HG03575 (cell line): ENCODE measurements around the gene TNFSF11.
A peak's percentile ranks its signal among the peaks of the same experiment; 100 is the strongest.

Source experiments
- ATAC-seq: cut with Tn5 transposase; IDR thresholded peaks from one replicate; pipeline ENCODE4 v1.9.1; 2021; ENCODE audit not compliant: unreplicated experiment, insufficient number of reproducible peaks, low FRiP score; ENCODE audit errors: extremely low read depth

The TNFSF11 gene

GRCh38 chr13:42600943-42601342 lies 27.0 kb downstream of the TNFSF11 start:
- no peak for ATAC-seq

GRCh38 chr13:42602906-42603305 lies 29.0 kb downstream of the TNFSF11 start:
- ATAC-seq = peak; percentile 60

GRCh38 chr13:42603571-42603970 lies 29.6 kb downstream of the TNFSF11 start:
- no peak for ATAC-seq

GRCh38 chr13:42607546-42607945 lies 33.6 kb downstream of the TNFSF11 start:
- ATAC-seq = no peak

GRCh38 chr13:42610649-42611048 lies 36.7 kb downstream of the TNFSF11 start:
- ATAC-seq = no peak

GRCh38 chr13:42611086-42611779 lies 37.3 kb downstream of the TNFSF11 start:
- ATAC-seq = no peak

- no peak for ATAC-seq
Measured at GRCh38 chr13:42612021-42612765, 38.2 kb downstream of the TNFSF11 start.

- no peak for ATAC-seq
Measured at GRCh38 chr13:42614436-42615035, 40.6 kb downstream of the TNFSF11 start.

- ATAC-seq = no peak
Measured at GRCh38 chr13:42615691-42616090, 41.7 kb downstream of the TNFSF11 start.

- ATAC-seq = no peak
Measured at GRCh38 chr13:42617221-42617620, 43.3 kb downstream of the TNFSF11 start.

GRCh38 chr13:42623916-42624315 lies 50.0 kb downstream of the TNFSF11 start:
- no peak for ATAC-seq

GRCh38 chr13:42625611-42626010 lies 51.7 kb downstream of the TNFSF11 start:
- ATAC-seq = no peak

GRCh38 chr13:42626176-42626860 lies 52.4 kb downstream of the TNFSF11 start:
- ATAC-seq = no peak

- ATAC-seq = no peak
Measured at GRCh38 chr13:42628666-42629065, 54.7 kb downstream of the TNFSF11 start.

GRCh38 chr13:42631181-42631580 lies 57.2 kb downstream of the TNFSF11 start:
- ATAC-seq = no peak

- ATAC-seq = no peak
Measured at GRCh38 chr13:42633495-42633894, 59.5 kb downstream of the TNFSF11 start.

GRCh38 chr13:42638101-42638500 lies 64.1 kb downstream of the TNFSF11 start:
- ATAC-seq = no peak

- ATAC-seq = no peak
Measured at GRCh38 chr13:42638886-42639285, 64.9 kb downstream of the TNFSF11 start.

GRCh38 chr13:42643076-42643475 lies 69.1 kb downstream of the TNFSF11 start:
- no peak for ATAC-seq

GRCh38 chr13:42644841-42645240 lies 70.9 kb downstream of the TNFSF11 start:
- ATAC-seq = no peak
